Measurements from ENCODE around the gene OR4X2. TPM values are rescaled to one million over a fixed set of nuclear protein-coding genes. Genes with fewer than 3 reads are reported as not detected.
"Not testable (repeated sequence)": the region's sequence is repeated elsewhere in the genome, so short reads cannot be mapped to it uniquely, and the experiment has no call there.

The OR4X2 gene, protein sequence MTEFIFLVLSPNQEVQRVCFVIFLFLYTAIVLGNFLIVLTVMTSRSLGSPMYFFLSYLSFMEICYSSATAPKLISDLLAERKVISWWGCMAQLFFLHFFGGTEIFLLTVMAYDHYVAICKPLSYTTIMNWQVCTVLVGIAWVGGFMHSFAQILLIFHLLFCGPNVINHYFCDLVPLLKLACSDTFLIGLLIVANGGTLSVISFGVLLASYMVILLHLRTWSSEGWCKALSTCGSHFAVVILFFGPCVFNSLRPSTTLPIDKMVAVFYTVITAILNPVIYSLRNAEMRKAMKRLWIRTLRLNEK
- not detected for total RNA-seq

DNA sequence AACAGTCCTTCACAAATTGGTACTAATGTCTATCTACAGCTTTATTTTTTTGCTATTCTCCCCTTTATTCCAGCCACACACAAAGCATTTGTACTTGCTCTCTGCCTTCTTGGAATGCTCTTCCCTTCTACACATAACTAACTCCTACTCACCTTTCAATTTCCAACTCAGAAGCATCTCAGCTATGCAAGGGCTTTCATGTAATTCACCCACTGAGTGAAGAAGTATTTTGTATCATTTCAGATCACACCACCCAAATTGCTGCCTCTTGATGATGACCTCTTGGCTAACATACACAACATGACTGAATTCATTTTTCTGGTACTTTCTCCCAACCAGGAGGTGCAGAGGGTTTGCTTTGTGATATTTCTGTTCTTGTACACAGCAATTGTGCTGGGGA lies at the start of gene OR4X2:
Gene OR4X2 (plus strand): TSS at position 301 of the 400 bp plus-strand sequence. CDS start 0 bp downstream, at position 301.
- H3K27me3 ChIP-seq (ENCODE audit: insufficient read depth, low read length): no peaks in the 10 kb centered on the region

DNA sequence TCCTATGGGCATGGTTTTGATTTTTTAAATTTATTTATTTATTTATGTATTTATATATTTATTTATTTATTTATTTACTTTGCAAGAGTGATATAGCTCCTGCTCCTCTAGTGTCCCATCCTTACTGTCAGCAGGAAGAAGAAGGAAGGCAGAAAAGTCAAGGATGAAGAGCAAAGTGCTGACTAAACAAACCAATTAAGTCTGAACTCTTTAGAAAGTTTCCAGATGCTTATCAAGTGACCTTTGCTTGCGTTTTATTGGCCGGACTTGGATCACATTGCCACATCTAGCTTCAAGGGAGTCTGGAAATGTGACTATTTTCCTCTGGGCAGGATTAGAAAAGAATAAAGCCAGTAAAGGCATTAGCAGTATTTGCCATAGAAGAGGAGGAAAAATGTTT lies 37.0 kb upstream of the OR4X2 start:
- Histone ChIP-seq H3K4me1 (ENCODE audit: insufficient read depth, low read length) (no peaks in the 10 kb centered on the region), H3K4me3 (ENCODE audit: low read length) (no peak overlapping the region), H3K27me3 (ENCODE audit: insufficient read depth, low read length) (peaks cover 4% of the 10 kb centered on the region), H3K9me3 (ENCODE audit: low read depth, low read length) (no peaks in the 10 kb centered on the region)

More for the DNA sequence above, at the start of gene OR4X2:
- Histone ChIP-seq H3K9me3 (ENCODE audit: low read depth, low read length) (peaks cover 5% of the 10 kb centered on the region), H3K4me1 (ENCODE audit: insufficient read depth, low read length) (no peaks in the 10 kb centered on the region), H3K4me3 (ENCODE audit: low read length) (no peak within 1 kb of the TSS)

DNA sequence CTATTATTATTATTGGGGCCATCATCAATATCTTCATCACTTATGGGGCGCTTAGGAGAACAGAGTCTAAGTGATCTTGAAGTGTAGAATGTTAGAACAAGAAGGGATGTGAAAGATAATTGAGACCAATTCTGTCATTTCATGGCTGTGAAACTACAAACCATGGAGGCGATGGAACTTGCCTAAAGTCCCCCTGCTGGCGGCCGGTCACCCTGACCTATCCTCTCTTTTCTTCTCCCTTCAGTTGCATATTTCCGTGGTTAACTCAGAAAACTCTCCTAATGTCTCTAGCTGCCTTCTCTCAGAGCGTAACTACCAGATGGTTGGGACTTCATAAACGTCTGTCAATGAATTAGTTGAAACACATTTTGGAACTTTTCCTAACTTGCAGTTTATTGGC lies 34.9 kb upstream of the OR4X2 start:
- no peaks in the 10 kb centered on the region for H3K9me3 ChIP-seq (ENCODE audit: low read depth, low read length)
- H3K4me1 ChIP-seq (ENCODE audit: insufficient read depth, low read length): no peaks in the 10 kb centered on the region
- no peak overlapping the region for H3K4me3 ChIP-seq (ENCODE audit: low read length)
- H3K27me3 ChIP-seq (ENCODE audit: insufficient read depth, low read length): peaks cover 4% of the 10 kb centered on the region

DNA sequence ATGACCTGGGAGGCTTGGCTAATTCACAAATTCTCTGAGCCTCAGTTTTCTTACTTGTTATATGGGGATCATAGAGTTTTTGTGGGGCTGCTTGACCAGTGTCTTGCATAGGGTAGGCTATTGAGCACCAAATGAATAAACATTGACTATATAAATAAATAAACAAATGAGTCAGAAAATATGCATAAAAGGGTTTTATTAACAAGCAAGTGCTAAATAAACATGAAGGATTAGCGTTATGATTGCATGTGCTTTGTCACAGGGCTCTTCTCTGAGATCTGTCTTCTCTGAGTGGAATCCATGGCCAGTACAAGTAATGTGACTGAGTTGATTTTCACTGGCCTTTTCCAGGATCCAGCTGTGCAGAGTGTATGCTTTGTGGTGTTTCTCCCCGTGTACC lies 28.4 kb upstream of the OR4X2 start, which contains the start of gene OR4B1:
Gene OR4B1 (plus strand): TSS at position 301 of the 400 bp plus-strand sequence. CDS start 0 bp downstream, at position 301.
- H3K4me3 ChIP-seq (ENCODE audit: low read length): no peak within 1 kb of the TSS
- no peaks in the 10 kb centered on the region for H3K27me3 ChIP-seq (ENCODE audit: insufficient read depth, low read length)
- H3K4me1 ChIP-seq (ENCODE audit: insufficient read depth, low read length): no peaks in the 10 kb centered on the region
- no peaks in the 10 kb centered on the region for H3K9me3 ChIP-seq (ENCODE audit: low read depth, low read length)

DNA sequence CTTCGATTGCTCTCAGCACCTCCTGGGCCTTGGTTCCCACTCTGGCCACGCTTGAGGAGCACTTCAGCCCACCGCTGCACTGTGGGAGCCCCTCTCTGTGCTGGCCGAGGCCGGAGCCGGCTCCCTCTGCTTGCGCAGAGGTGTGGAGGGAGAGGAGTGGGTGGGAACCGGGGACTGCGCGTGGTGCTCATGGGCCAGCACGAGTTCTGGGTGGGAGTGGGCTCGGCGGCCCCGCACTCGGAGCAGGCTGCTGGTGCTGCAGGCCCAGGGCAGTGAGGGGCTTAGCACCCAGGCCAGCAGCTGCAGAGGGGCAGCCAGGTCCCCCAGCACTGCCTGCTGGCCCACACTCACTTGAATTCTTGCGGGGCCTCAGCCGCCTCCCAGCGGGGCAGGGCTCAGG lies 16.1 kb upstream of the OR4X2 start:
- Histone ChIP-seq H3K4me3 (ENCODE audit: low read length) (no peak overlapping the region), H3K9me3 (ENCODE audit: low read depth, low read length) (no peaks in the 10 kb centered on the region), H3K27me3 (ENCODE audit: insufficient read depth, low read length) (no peaks in the 10 kb centered on the region), H3K4me1 (ENCODE audit: insufficient read depth, low read length) (no peaks in the 10 kb centered on the region)

DNA sequence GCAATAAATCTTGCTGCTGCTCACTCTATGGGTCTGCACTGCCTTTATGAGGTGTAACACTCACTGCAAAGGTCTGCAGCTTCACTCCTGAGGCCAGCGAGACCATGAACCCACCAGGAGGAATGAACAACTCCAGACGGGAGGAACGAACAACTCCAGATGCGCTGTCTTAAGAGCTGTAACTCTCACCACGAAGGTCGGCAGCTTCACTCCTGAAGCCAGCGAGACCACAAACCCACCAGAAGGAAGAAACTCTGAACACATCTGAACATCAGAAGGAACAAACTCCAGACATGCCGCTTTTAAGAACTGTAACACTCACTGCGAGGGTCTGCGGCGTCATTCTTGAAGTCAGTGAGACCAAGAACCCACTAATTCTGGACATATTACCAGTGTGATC lies 14.8 kb upstream of the OR4X2 start:
- H3K4me1 ChIP-seq (ENCODE audit: insufficient read depth, low read length); H3K27me3 ChIP-seq (ENCODE audit: insufficient read depth, low read length); H3K9me3 ChIP-seq (ENCODE audit: low read depth, low read length); H3K4me3 ChIP-seq (ENCODE audit: low read length): not testable (repeated sequence)

DNA sequence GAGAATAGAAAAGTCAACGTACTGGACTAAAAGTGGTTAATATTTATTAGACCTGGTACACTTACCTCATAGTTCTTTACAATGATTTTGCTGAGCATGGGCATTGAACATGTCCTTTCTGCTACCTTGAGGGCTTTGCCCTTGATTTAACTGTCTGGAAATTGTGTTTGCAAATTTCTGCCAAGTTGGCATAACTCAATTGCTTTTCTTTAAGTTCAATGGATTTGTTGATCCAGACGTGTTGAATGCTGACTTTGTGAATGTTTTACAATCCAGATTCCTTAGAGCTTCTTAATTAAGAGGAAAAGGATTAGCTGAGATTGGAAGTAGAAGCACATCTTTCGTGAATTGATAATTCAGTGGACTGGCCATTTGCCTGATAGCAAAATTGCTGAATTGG lies 7.2 kb upstream of the OR4X2 start:
- H3K4me1 ChIP-seq (ENCODE audit: insufficient read depth, low read length): no peaks in the 10 kb centered on the region
- no peaks in the 10 kb centered on the region for H3K27me3 ChIP-seq (ENCODE audit: insufficient read depth, low read length)
- no peaks in the 10 kb centered on the region for H3K9me3 ChIP-seq (ENCODE audit: low read depth, low read length)
- no peak overlapping the region for H3K4me3 ChIP-seq (ENCODE audit: low read length)

DNA sequence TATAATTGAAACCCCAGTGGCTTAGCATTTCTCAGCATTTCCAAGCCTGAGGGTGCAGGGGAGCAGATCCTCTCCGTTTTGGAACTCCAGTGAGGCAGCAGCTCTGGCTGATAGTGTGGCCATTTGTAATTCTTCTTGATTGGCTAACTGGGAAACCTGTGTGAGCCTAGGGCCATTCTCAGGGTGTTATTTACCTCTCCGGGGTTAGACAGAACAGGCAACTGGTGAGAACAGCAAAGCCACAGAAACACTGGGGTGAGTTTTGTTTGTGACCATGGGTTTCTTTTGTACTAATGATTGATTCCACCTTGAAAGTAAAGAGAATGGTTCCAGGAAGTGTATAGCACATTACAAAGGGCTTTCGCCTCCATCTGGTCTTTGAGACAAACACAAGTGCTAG lies 2.4 kb upstream of the OR4X2 start:
- Histone ChIP-seq H3K9me3 (ENCODE audit: low read depth, low read length) (no peaks in the 10 kb centered on the region), H3K27me3 (ENCODE audit: insufficient read depth, low read length) (no peaks in the 10 kb centered on the region), H3K4me3 (ENCODE audit: low read length) (no peak overlapping the region), H3K4me1 (ENCODE audit: insufficient read depth, low read length) (no peaks in the 10 kb centered on the region)

DNA sequence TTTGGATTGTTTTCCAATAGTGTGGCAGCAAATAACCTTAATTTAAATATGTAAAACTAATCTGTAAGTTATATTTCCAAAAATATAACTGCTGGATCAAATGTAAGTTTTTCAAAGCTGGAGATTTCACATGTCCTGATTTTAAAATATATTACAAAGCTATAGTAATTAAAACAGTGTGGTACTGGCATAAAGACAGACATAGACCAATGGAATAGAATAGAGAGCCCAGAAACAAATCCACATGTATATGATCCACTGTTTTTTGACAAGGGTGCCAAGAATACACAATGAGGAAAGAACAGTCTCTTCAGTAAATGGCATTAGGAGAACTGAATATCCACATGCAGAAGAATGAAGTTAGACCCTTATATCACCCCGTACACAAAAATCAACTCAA lies 4.0 kb downstream of the OR4X2 start:
- H3K4me1 ChIP-seq (ENCODE audit: insufficient read depth, low read length): no peaks in the 10 kb centered on the region
- H3K4me3 ChIP-seq (ENCODE audit: low read length): no peak overlapping the region
- H3K9me3 ChIP-seq (ENCODE audit: low read depth, low read length): peaks cover 5% of the 10 kb centered on the region
- peaks cover 3% of the 10 kb centered on the region for H3K27me3 ChIP-seq (ENCODE audit: insufficient read depth, low read length)

DNA sequence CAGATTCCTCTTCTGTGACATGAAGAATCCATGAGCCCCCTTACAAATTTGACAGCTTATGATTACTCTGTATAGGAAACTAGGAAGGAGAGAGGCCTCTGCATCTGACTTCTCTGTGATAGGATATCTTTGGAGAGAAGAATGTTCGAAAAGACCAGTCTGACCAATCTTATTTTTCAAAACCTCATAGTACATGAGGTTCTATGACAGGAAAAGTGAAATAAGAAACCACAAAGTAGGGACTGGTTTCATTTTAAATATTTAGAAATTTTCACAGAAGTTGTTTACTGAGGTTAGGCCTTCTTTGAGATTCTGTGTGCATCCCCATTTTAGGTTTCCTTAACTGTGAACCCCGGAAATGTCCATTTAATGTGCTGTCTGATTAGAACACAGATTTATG lies 16.7 kb downstream of the OR4X2 start:
- H3K9me3 ChIP-seq (ENCODE audit: low read depth, low read length): no peaks in the 10 kb centered on the region
- no peaks in the 10 kb centered on the region for H3K27me3 ChIP-seq (ENCODE audit: insufficient read depth, low read length)
- no peaks in the 10 kb centered on the region for H3K4me1 ChIP-seq (ENCODE audit: insufficient read depth, low read length)
- no peak overlapping the region for H3K4me3 ChIP-seq (ENCODE audit: low read length)

DNA sequence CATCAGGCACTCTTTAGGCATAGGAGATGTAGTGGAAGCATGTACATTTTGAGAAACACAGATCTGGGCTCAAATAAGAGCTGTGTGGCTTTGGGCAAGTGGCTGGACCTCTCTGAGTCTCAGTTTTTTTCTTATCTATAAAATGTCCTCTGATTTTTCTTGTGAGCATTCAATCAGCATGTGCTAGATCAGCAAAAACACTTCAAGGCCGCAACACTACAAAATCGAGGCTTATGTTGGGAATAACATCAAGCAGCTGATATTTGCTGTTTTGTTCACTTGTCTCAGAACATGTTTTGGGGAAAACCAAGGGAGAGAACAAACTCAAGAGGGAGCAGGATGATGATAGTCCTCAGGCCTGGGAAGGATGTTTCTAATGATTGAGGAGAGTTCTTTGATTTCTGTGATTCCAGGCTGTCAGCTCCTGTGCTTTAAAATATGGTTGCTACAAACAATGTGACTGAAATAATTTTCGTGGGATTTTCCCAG lies 18.6 kb downstream of the OR4X2 start, which contains the start of gene OR4X1:
Gene OR4X1 (plus strand): TSS at position 439 of the 489 bp plus-strand sequence. CDS start 0 bp downstream, at position 439.
- Histone ChIP-seq H3K4me1 (ENCODE audit: insufficient read depth, low read length) (no peaks in the 10 kb centered on the region), H3K27me3 (ENCODE audit: insufficient read depth, low read length) (no peaks in the 10 kb centered on the region), H3K4me3 (ENCODE audit: low read length) (no peak within 1 kb of the TSS), H3K9me3 (ENCODE audit: low read depth, low read length) (no peaks in the 10 kb centered on the region)

DNA sequence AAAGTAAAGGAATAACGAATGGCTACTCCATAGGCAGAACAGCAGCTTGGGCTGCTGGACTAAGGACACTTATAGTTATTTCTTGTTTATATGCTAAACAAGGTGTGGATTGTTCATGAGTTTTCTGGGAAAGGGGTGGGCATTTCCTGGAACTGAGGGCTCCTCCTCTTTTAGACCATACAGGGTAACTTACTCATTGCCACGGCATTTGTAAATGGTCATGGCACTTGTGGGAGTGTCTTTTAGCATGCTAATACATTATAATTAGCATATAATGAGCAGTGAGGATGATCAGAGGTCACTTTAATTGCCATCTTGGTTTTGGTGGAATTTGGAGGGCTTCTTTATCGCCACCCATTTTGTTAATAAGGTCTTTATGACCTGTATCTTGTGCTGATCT lies 25.7 kb downstream of the OR4X2 start:
- Histone ChIP-seq H3K4me3 (ENCODE audit: low read length) (no peak overlapping the region), H3K9me3 (ENCODE audit: low read depth, low read length) (no peaks in the 10 kb centered on the region), H3K4me1 (ENCODE audit: insufficient read depth, low read length) (no peaks in the 10 kb centered on the region), H3K27me3 (ENCODE audit: insufficient read depth, low read length) (no peaks in the 10 kb centered on the region)

DNA sequence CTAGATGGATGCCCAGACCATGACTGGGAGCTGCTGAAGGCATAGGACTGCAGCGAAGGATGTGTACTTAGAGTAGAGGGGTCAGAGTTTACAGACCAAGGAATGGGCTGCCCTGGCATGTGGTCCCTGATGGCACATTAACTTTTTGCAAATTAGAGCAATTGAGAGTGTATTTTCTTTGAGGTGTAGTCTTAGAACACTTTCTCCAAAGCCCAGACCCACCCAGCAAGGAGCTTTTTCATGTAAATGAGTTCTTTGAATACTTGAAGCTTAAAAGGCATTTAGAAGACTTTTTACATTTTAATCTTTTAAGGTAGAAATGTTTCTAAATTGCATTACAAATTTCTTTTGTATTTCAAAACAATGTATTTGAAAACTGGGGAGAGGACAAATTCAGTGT lies 27.7 kb downstream of the OR4X2 start:
- H3K4me1 ChIP-seq (ENCODE audit: insufficient read depth, low read length): no peaks in the 10 kb centered on the region
- no peaks in the 10 kb centered on the region for H3K27me3 ChIP-seq (ENCODE audit: insufficient read depth, low read length)
- no peaks in the 10 kb centered on the region for H3K9me3 ChIP-seq (ENCODE audit: low read depth, low read length)
- H3K4me3 ChIP-seq (ENCODE audit: low read length): no peak overlapping the region
